ENCODE results near the gene LINC00305. TPM values are rescaled to one million over a fixed set of nuclear protein-coding genes. Genes with fewer than 3 reads are reported as not detected.

Gene LINC00305
- total RNA-seq, 1 experiment from 2014 or later: 5.1 TPM

- no peak overlapping the region for H3K9ac ChIP-seq (ENCODE audit: low read length)
- no peaks in the 10 kb centered on the region for H3K36me3 ChIP-seq (ENCODE audit: insufficient read depth, low read length)
- H3K27ac ChIP-seq (ENCODE audit: low read length): no peak overlapping the region
- no peak for DNase-seq
- H2AFZ ChIP-seq (ENCODE audit: low read length): no peak overlapping the region
- H3K4me1 ChIP-seq (ENCODE audit: low read length): no peaks in the 10 kb centered on the region
- H3K9me2 ChIP-seq (replicated peaks; ENCODE audit: insufficient read depth, low read length): no peaks in the 10 kb centered on the region
- H3K9me3 ChIP-seq (ENCODE audit: low read length): no peaks in the 10 kb centered on the region
- no peak overlapping the region for H3K4me2 ChIP-seq (ENCODE audit: low read depth, low read length, poor library complexity, severe bottlenecking)
- H3K79me2 ChIP-seq (ENCODE audit: low read length): no peaks in the 10 kb centered on the region
- no peaks in the 10 kb centered on the region for H4K20me1 ChIP-seq (ENCODE audit: insufficient read depth, low read depth, low read length)
- no peak overlapping the region for H3K4me3 ChIP-seq (ENCODE audit: low read length)
- no peaks in the 10 kb centered on the region for H3K27me3 ChIP-seq (ENCODE audit: low read length)
These were observed 57.4 kb downstream of the LINC00305 start for GRCh38 chr18:64091526-64091925.

- no peak for DNase-seq
- Histone ChIP-seq H3K4me1 (ENCODE audit: low read length) (no peaks in the 10 kb centered on the region), H3K9me2 (replicated peaks; ENCODE audit: insufficient read depth, low read length) (no peaks in the 10 kb centered on the region), H3K27ac (ENCODE audit: low read length) (no peak overlapping the region), H3K79me2 (ENCODE audit: low read length) (no peaks in the 10 kb centered on the region), H3K9me3 (ENCODE audit: low read length) (no peaks in the 10 kb centered on the region), H3K9ac (ENCODE audit: low read length) (no peak overlapping the region), H3K4me2 (ENCODE audit: low read depth, low read length, poor library complexity, severe bottlenecking) (no peak overlapping the region), H3K27me3 (ENCODE audit: low read length) (no peaks in the 10 kb centered on the region), H3K36me3 (ENCODE audit: insufficient read depth, low read length) (no peaks in the 10 kb centered on the region), H3K4me3 (ENCODE audit: low read length) (no peak overlapping the region), H2AFZ (ENCODE audit: low read length) (no peak overlapping the region), H4K20me1 (ENCODE audit: insufficient read depth, low read depth, low read length) (no peaks in the 10 kb centered on the region)
These were observed 58.0 kb downstream of the LINC00305 start for GRCh38 chr18:64090876-64091275.

GRCh38 chr18:64083916-64084315 lies 65.0 kb downstream of the LINC00305 start:
- Histone ChIP-seq H3K9me2 (replicated peaks; ENCODE audit: insufficient read depth, low read length) (no peaks in the 10 kb centered on the region), H3K27ac (ENCODE audit: low read length) (no peak overlapping the region), H3K9me3 (ENCODE audit: low read length) (no peaks in the 10 kb centered on the region), H4K20me1 (ENCODE audit: insufficient read depth, low read depth, low read length) (no peaks in the 10 kb centered on the region), H3K4me3 (ENCODE audit: low read length) (no peak overlapping the region), H3K36me3 (ENCODE audit: insufficient read depth, low read length) (no peaks in the 10 kb centered on the region), H2AFZ (ENCODE audit: low read length) (no peak overlapping the region), H3K4me2 (ENCODE audit: low read depth, low read length, poor library complexity, severe bottlenecking) (peak overlapping the region; percentile 4), H3K27me3 (ENCODE audit: low read length) (no peaks in the 10 kb centered on the region), H3K79me2 (ENCODE audit: low read length) (no peaks in the 10 kb centered on the region), H3K4me1 (ENCODE audit: low read length) (peaks cover 13% of the 10 kb centered on the region), H3K9ac (ENCODE audit: low read length) (no peak overlapping the region)
- peak; percentile 70 for DNase-seq

- Histone ChIP-seq H3K36me3 (ENCODE audit: insufficient read depth, low read length) (no peaks in the 10 kb centered on the region), H3K27ac (ENCODE audit: low read length) (no peak overlapping the region), H3K4me1 (ENCODE audit: low read length) (peaks cover 13% of the 10 kb centered on the region), H3K4me2 (ENCODE audit: low read depth, low read length, poor library complexity, severe bottlenecking) (no peak overlapping the region), H3K27me3 (ENCODE audit: low read length) (peaks cover 4% of the 10 kb centered on the region; the same call in 1 of the 2 replicates), H3K9ac (ENCODE audit: low read length) (no peak overlapping the region), H4K20me1 (ENCODE audit: insufficient read depth, low read depth, low read length) (no peaks in the 10 kb centered on the region), H3K79me2 (ENCODE audit: low read length) (no peaks in the 10 kb centered on the region), H3K4me3 (ENCODE audit: low read length) (no peak overlapping the region), H3K9me3 (ENCODE audit: low read length) (no peaks in the 10 kb centered on the region), H2AFZ (ENCODE audit: low read length) (no peak overlapping the region), H3K9me2 (replicated peaks; ENCODE audit: insufficient read depth, low read length) (no peaks in the 10 kb centered on the region)
- no peak for DNase-seq
These were observed 66.4 kb downstream of the LINC00305 start for GRCh38 chr18:64082513-64082912.

GRCh38 chr18:64082054-64082453 lies 66.8 kb downstream of the LINC00305 start:
- Histone ChIP-seq H3K79me2 (ENCODE audit: low read length) (no peaks in the 10 kb centered on the region), H3K4me2 (ENCODE audit: low read depth, low read length, poor library complexity, severe bottlenecking) (no peak overlapping the region), H2AFZ (ENCODE audit: low read length) (no peak overlapping the region), H3K9ac (ENCODE audit: low read length) (no peak overlapping the region), H4K20me1 (ENCODE audit: insufficient read depth, low read depth, low read length) (no peaks in the 10 kb centered on the region), H3K4me3 (ENCODE audit: low read length) (no peak overlapping the region), H3K4me1 (ENCODE audit: low read length) (peaks cover 13% of the 10 kb centered on the region), H3K9me3 (ENCODE audit: low read length) (no peaks in the 10 kb centered on the region), H3K36me3 (ENCODE audit: insufficient read depth, low read length) (no peaks in the 10 kb centered on the region), H3K27ac (ENCODE audit: low read length) (no peak overlapping the region), H3K9me2 (replicated peaks; ENCODE audit: insufficient read depth, low read length) (no peaks in the 10 kb centered on the region), H3K27me3 (ENCODE audit: low read length) (peaks cover 4% of the 10 kb centered on the region; the same call in 1 of the 2 replicates)
- DNase-seq: peak; percentile 57

- DNase-seq: no peak
- no peak overlapping the region for H2AFZ ChIP-seq (ENCODE audit: low read length)
- no peaks in the 10 kb centered on the region for H3K9me2 ChIP-seq (replicated peaks; ENCODE audit: insufficient read depth, low read length)
- H3K27ac ChIP-seq (ENCODE audit: low read length): no peak overlapping the region
- H3K79me2 ChIP-seq (ENCODE audit: low read length): no peaks in the 10 kb centered on the region
- no peaks in the 10 kb centered on the region for H4K20me1 ChIP-seq (ENCODE audit: insufficient read depth, low read depth, low read length)
- H3K36me3 ChIP-seq (ENCODE audit: insufficient read depth, low read length): no peaks in the 10 kb centered on the region
- no peak overlapping the region for H3K4me3 ChIP-seq (ENCODE audit: low read length)
- peaks cover 4% of the 10 kb centered on the region; the same call in 1 of the 2 replicates for H3K27me3 ChIP-seq (ENCODE audit: low read length)
- H3K9ac ChIP-seq (ENCODE audit: low read length): no peak overlapping the region
- H3K4me1 ChIP-seq (ENCODE audit: low read length): no peaks in the 10 kb centered on the region
- H3K9me3 ChIP-seq (ENCODE audit: low read length): peaks cover 4% of the 10 kb centered on the region; the same call in 1 of the 2 replicates
- H3K4me2 ChIP-seq (ENCODE audit: low read depth, low read length, poor library complexity, severe bottlenecking): no peak overlapping the region
These were observed 74.9 kb downstream of the LINC00305 start for GRCh38 chr18:64073971-64074370.

GRCh38 chr18:64055019-64055418 lies 93.9 kb downstream of the LINC00305 start:
- Histone ChIP-seq H4K20me1 (ENCODE audit: insufficient read depth, low read depth, low read length) (no peaks in the 10 kb centered on the region), H3K4me3 (ENCODE audit: low read length) (no peak overlapping the region), H3K27me3 (ENCODE audit: low read length) (no peaks in the 10 kb centered on the region), H2AFZ (ENCODE audit: low read length) (no peak overlapping the region), H3K4me1 (ENCODE audit: low read length) (no peaks in the 10 kb centered on the region), H3K9ac (ENCODE audit: low read length) (no peak overlapping the region), H3K4me2 (ENCODE audit: low read depth, low read length, poor library complexity, severe bottlenecking) (no peak overlapping the region), H3K9me3 (ENCODE audit: low read length) (no peaks in the 10 kb centered on the region), H3K79me2 (ENCODE audit: low read length) (no peaks in the 10 kb centered on the region), H3K9me2 (replicated peaks; ENCODE audit: insufficient read depth, low read length) (no peaks in the 10 kb centered on the region), H3K36me3 (ENCODE audit: insufficient read depth, low read length) (no peaks in the 10 kb centered on the region), H3K27ac (ENCODE audit: low read length) (no peak overlapping the region)
- no peak for DNase-seq

GRCh38 chr18:64053246-64053645 lies 95.6 kb downstream of the LINC00305 start:
- Histone ChIP-seq H2AFZ (ENCODE audit: low read length) (no peak overlapping the region), H3K79me2 (ENCODE audit: low read length) (no peaks in the 10 kb centered on the region), H3K9me3 (ENCODE audit: low read length) (no peaks in the 10 kb centered on the region), H3K4me2 (ENCODE audit: low read depth, low read length, poor library complexity, severe bottlenecking) (no peak overlapping the region), H3K9ac (ENCODE audit: low read length) (no peak overlapping the region), H3K9me2 (replicated peaks; ENCODE audit: insufficient read depth, low read length) (no peaks in the 10 kb centered on the region), H3K4me3 (ENCODE audit: low read length) (no peak overlapping the region), H3K36me3 (ENCODE audit: insufficient read depth, low read length) (no peaks in the 10 kb centered on the region), H3K27me3 (ENCODE audit: low read length) (no peaks in the 10 kb centered on the region), H4K20me1 (ENCODE audit: insufficient read depth, low read depth, low read length) (no peaks in the 10 kb centered on the region), H3K27ac (ENCODE audit: low read length) (no peak overlapping the region), H3K4me1 (ENCODE audit: low read length) (no peaks in the 10 kb centered on the region)
- DNase-seq: no peak

- Histone ChIP-seq H3K9me2 (replicated peaks; ENCODE audit: insufficient read depth, low read length) (no peaks in the 10 kb centered on the region), H3K27ac (ENCODE audit: low read length) (no peak overlapping the region), H3K4me1 (ENCODE audit: low read length) (no peaks in the 10 kb centered on the region), H3K9me3 (ENCODE audit: low read length) (no peaks in the 10 kb centered on the region), H4K20me1 (ENCODE audit: insufficient read depth, low read depth, low read length) (no peaks in the 10 kb centered on the region), H3K79me2 (ENCODE audit: low read length) (no peaks in the 10 kb centered on the region), H3K4me3 (ENCODE audit: low read length) (no peak overlapping the region), H3K9ac (ENCODE audit: low read length) (no peak overlapping the region), H3K36me3 (ENCODE audit: insufficient read depth, low read length) (no peaks in the 10 kb centered on the region), H3K4me2 (ENCODE audit: low read depth, low read length, poor library complexity, severe bottlenecking) (no peak overlapping the region), H2AFZ (ENCODE audit: low read length) (no peak overlapping the region), H3K27me3 (ENCODE audit: low read length) (no peaks in the 10 kb centered on the region)
- DNase-seq: no peak
These were observed 96.1 kb downstream of the LINC00305 start for GRCh38 chr18:64052772-64053171.

Data from Karpas-422 (cell line).